A549 (cell line): ENCODE data around the gene GATA5. TPM values are rescaled to one million over a fixed set of nuclear protein-coding genes. Genes with fewer than 3 reads are reported as not detected.

ENCODE experiments used
- ATAC-seq, 2 experiments: fragments of 200-7000 bp in 1 of 2; fragments of >200 bp in 1 of 2; cut with Nextera tagmentation in 1 of 2; cut with Tn5 transposase in 1 of 2; 3 replicates each; pipeline versions ENCODE4 v1.8.0 to v1.9.1; 2018 to 2020; ENCODE audit warnings: mild to moderate bottlenecking in 1 of 2, moderate library complexity in 1 of 2
- CTCF ChIA-PET: fragments of 300-600 bp; sonication (Branson Sonifier 250); formaldehyde crosslinking; extraction: SDS; loops from one replicate; lab custom pipeline; 2021; ENCODE audit warnings: antibody characterized with exemption, inconsistent platforms; lab: Yijun Ruan, JAX
- POLR2A ChIA-PET: fragments of 350-600 bp; formaldehyde crosslinking; extraction: SDS; loops from one replicate; lab custom pipeline; 2021; ENCODE audit warnings: antibody characterized with exemption, inconsistent platforms; lab: Yijun Ruan, JAX
- DNase-seq, 2 experiments: peaks; one replicate each; pipeline versions ENCODE4 v3.0.0 to v3.0.0-alpha.2; 2011 to 2016; ENCODE audit warnings: low read depth in 1 of 2, low spot score in 1 of 2
- FAIRE-seq: peaks from 2 replicates; lab custom pipeline; 2011; peaks lifted over from hg19 to GRCh38; lab: Jason Lieb, UNC
- H3K27ac ChIP-seq, 2 experiments: fragments of >200 bp; sonication (Bioruptor Twin); formaldehyde crosslinking; 3 replicates each; pipeline ENCODE4 v1.5.1; 2016 to 2017
- H3K4me1 ChIP-seq: fragments of >200 bp; sonication (Bioruptor Twin); formaldehyde crosslinking; 3 replicates; pipeline ENCODE4 v1.6.1; 2016
- H3K4me2 ChIP-seq: fragments of >200 bp; sonication (Bioruptor Twin); formaldehyde crosslinking; 3 replicates; pipeline ENCODE4 v1.6.1; 2016
- H3K4me3 ChIP-seq: fragments of >200 bp; sonication (Bioruptor Twin); formaldehyde crosslinking; 3 replicates; pipeline ENCODE4 v1.5.1; 2016
- H3K9me3 ChIP-seq: fragments of >200 bp; sonication (Bioruptor Twin); formaldehyde crosslinking; 3 replicates; pipeline ENCODE4 v1.6.1; 2016
- CBX2 ChIP-seq: fragments of 200-600 bp; sonication (generic); IDR thresholded peaks from 2 replicates; pipeline ENCODE4 v1.6.1; 2016; ENCODE audit warnings: low read depth, mild to moderate bottlenecking, borderline replicate concordance
- CBX8 ChIP-seq: fragments of 200-600 bp; sonication (generic); IDR thresholded peaks from 2 replicates; pipeline ENCODE4 v1.6.1; 2016
- CHD2 ChIP-seq: fragments of 150-350 bp; IDR thresholded peaks from 2 replicates; pipeline ENCODE4 v1.6.1; 2014; ENCODE audit warnings: low read length; ENCODE audit not compliant: partially characterized antibody
- ESRRA ChIP-seq: fragments of 150-350 bp; IDR thresholded peaks from 2 replicates; pipeline ENCODE4 v1.6.1; 2014; ENCODE audit warnings: mild to moderate bottlenecking, low read length, borderline replicate concordance
- FOSB ChIP-seq: fragments of 250-450 bp; sonication (Bioruptor Pico); IDR thresholded peaks from 2 replicates; pipeline ENCODE4 v1.5.0; 2020; ENCODE audit warnings: mild to moderate bottlenecking, moderate library complexity
- FOSL2 ChIP-seq, 2 experiments: fragments of 450-650 bp in 1 of 2; fragments of >200 bp in 1 of 2; sonication (Bioruptor Twin) in 1 of 2; formaldehyde crosslinking; IDR thresholded peaks; 2 replicates each; pipeline versions ENCODE4 v1.5.0 to v1.6.1; 2016 to 2020; ENCODE audit warnings: mild to moderate bottlenecking in 1 of 2, moderate library complexity in 1 of 2
- GATA3 ChIP-seq: IDR thresholded peaks from 2 replicates; pipeline ENCODE4 v1.6.1; 2012; ENCODE audit warnings: borderline replicate concordance
- HDAC2 ChIP-seq: fragments of 200-600 bp; sonication (generic); IDR thresholded peaks from 2 replicates; pipeline ENCODE4 v1.6.1; 2016
- HOXB13 ChIP-seq: fragments of 250-450 bp; sonication (Bioruptor Pico); IDR thresholded peaks from 2 replicates; pipeline ENCODE4 v1.5.0; 2020; ENCODE audit warnings: low read depth, mild to moderate bottlenecking, moderate library complexity
- HOXB5 ChIP-seq: fragments of 250-450 bp; sonication (Bioruptor Pico); IDR thresholded peaks from 2 replicates; pipeline ENCODE4 v1.5.0; 2020; ENCODE audit warnings: mild to moderate bottlenecking, moderate library complexity
- JUNB ChIP-seq: fragments of >200 bp; sonication (Bioruptor Twin); formaldehyde crosslinking; IDR thresholded peaks from 2 replicates; pipeline ENCODE4 v1.6.1; 2016
- MYC ChIP-seq: IDR thresholded peaks from 2 replicates; pipeline ENCODE4 v1.6.1; 2012; ENCODE audit warnings: mild to moderate bottlenecking, inconsistent platforms, low read length, improper control_type of control experiment, borderline replicate concordance
- NFE2L2 ChIP-seq: fragments of 150-350 bp; conservative IDR thresholded peaks from 2 replicates; pipeline ENCODE4 v1.6.1; 2014; ENCODE audit warnings: low read length
- PHF8 ChIP-seq: fragments of 200-600 bp; sonication (generic); IDR thresholded peaks from 2 replicates; pipeline ENCODE4 v1.6.1; 2016; ENCODE audit warnings: low read depth, mild to moderate bottlenecking, antibody characterized with exemption, moderate library complexity, borderline replicate concordance
- RARB ChIP-seq: fragments of 250-450 bp; sonication (Bioruptor Pico); IDR thresholded peaks from 2 replicates; pipeline ENCODE4 v1.8.0; 2021; ENCODE audit warnings: mild to moderate bottlenecking, moderate library complexity
- RCOR1 ChIP-seq: fragments of 150-350 bp; IDR thresholded peaks from 2 replicates; pipeline ENCODE4 v1.6.1; 2014; ENCODE audit warnings: antibody characterized with exemption, low read length, low read depth
- RFX5 ChIP-seq: fragments of 450-650 bp; IDR thresholded peaks from 2 replicates; pipeline ENCODE4 v1.7.1; 2014; ENCODE audit warnings: antibody characterized with exemption, mild to moderate bottlenecking, moderate library complexity
- ZC3H11A ChIP-seq: fragments of 450-650 bp; IDR thresholded peaks from 2 replicates; pipeline ENCODE4 v1.6.1; 2014; ENCODE audit warnings: antibody characterized with exemption, mild to moderate bottlenecking
- ZFP36 ChIP-seq: fragments of 450-650 bp; IDR thresholded peaks from 2 replicates; pipeline ENCODE4 v1.6.1; 2014; ENCODE audit warnings: borderline replicate concordance; ENCODE audit not compliant: partially characterized antibody
- ZNF302 ChIP-seq: fragments of 250-450 bp; sonication (Bioruptor Pico); IDR thresholded peaks from 2 replicates; pipeline ENCODE4 v1.9.0; 2021; ENCODE audit warnings: inconsistent platforms, mild to moderate bottlenecking, moderate library complexity
- ZSCAN20 ChIP-seq: fragments of 250-450 bp; sonication (Bioruptor Pico); IDR thresholded peaks from 2 replicates; pipeline ENCODE4 v1.8.0; 2022; ENCODE audit warnings: mild to moderate bottlenecking, moderate library complexity
- WGBS: methylation state at CpG from one replicate; pipeline ENCODE4 v1.1.6; 2017; ENCODE audit errors: missing lambda C conversion rate; 5-methylcytosine and 5-hydroxymethylcytosine counted together
- polyA plus RNA-seq, 4 experiments: library from polyadenylated mRNA; depleted of rRNA in 3 of 4; stranded (reverse); fragments of >200 nt; fragmentation: RNase III in 1 of 4; extraction: RNeasy Plus Mini Kit Qiagen cat#74134 plus additional on column Dnase treatment in 1 of 4; gene quantifications; 2 replicates in 3 of 4; 3 replicates in 1 of 4; pipeline ENCODE4 v1.2.3, GENCODE V29; 2011 to 2017
- TF ChIP-seq, protein P1 (sequence below): fragments of >200 bp; sonication (Bioruptor Twin); formaldehyde crosslinking; IDR thresholded peaks from 3 replicates; pipeline ENCODE4 v1.5.1; 2016
- TF ChIP-seq, protein P2 (sequence below): IDR thresholded peaks from 2 replicates; pipeline ENCODE4 v1.6.1; 2012

GATA5 gene
- polyA plus RNA-seq, 2 of the 4 experiments (the other 2 are of a cell fraction), result 0.21 to 0.72 TPM

DNA sequence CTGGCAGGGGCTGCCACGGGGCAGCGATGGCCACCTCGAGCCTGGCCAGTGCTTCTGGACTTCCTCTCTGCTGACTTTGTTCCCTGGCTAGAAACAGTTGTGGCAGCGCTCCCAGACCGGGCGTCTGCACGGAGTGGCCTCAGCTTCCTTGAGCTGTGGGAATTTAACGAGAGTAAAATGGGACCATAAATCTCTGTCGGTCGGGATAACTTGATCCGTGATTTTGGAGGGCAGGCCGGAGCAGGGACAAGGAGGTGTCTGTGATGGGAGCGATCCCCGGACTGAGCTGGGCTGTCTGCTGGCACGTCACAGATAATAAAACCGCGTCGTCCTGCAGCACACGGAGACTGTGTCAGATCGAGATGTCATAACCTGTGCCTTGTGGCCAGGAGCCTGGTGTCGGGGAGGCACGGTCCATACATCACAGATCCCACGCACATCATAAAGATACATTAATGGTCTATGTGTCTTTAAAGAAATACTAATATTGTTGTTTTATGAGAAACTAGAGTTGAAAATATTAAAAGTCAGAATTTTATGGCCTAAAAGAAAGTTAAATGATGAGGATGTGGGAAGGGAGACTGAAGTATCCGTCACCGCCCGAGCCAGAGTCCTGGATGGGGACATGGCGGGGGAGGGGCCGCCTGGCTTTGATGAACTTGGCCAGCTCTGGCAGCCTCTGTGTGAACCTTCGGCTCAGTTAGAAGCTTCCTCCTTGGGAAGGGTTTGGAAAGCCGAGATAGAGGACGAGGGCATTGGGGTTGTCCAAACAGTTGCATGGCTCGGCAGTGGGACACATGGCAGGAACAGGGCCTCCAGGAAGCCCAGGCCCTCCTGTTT, 41.9 kb downstream of the GATA5 start:
- 70% methylated on average over 29 of the region's 32 CpGs for WGBS
- Histone ChIP-seq H3K4me2 (no peak overlapping the region), H3K27ac (no peak overlapping the region), H3K9me3 (peaks cover 8% of the 10 kb centered on the region; the same call in 1 of the 3 replicates)
- DNase-seq, result no peak
- FAIRE-seq, result no peak
- no peak for ATAC-seq
- TF ChIP-seq FOSL2 (IDR thresholded peaks at IDR 0.05) (no peak), FOSL2 (CRISPR knock-in tag; IDR thresholded peaks at IDR 0.05) (no peak), ZSCAN20 (no peak), GATA3 (no peak), RARB (CRISPR knock-in tag) (no peak), CBX2 (no peak), HOXB5 (CRISPR knock-in tag) (no peak), MYC (no peak), ESRRA (no peak), CBX8 (no peak), JUNB (no peak), NFE2L2 (no peak), FOSB (CRISPR knock-in tag) (no peak)
- TF ChIP-seq, all 56 proteins: peak for 0
- no peak overlapping the region for H3K4me3 ChIP-seq
- POLR2A ChIA-PET, result no interaction called here
- CTCF ChIA-PET, result interaction anchor here (0.6 to 1.9 kb wide), 4 partner anchors 23 to 183 kb away, joined by 3 to 5 read pairs (median 4); no protein-coding TSS in a partner anchor
- H3K4me1 ChIP-seq, result no peaks in the 10 kb centered on the region

DNA sequence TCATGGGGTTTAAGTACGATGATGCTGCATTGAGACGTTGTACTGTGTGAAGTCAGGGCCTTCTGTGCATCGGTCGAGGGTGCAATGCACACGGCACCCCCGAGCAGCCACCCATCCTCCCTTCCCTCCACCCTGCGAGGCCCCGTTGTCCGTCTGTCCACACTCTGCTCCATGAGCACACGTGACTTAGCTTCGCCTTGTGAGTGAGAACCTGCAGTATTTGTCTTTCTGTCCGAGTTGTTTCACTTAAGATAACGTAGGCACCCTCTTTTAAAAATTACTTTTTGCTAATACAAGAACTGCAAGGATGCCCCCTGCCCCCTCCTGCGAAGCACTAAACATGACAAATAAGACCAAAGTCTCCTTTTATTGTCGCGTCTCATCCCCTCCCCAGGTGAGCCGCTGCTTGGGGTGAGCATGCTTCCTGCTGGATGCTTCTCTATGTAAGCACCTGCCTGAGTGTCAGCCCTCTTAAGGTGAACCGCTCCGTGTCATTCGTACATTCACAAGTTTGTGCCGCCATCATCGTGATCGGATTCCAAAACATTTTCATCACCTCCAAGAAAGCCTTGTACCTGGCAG, 44.8 kb downstream of the GATA5 start:
- H3K4me3 ChIP-seq, result no peak overlapping the region
- CTCF ChIA-PET, result interaction anchor here (1.3 to 3.0 kb wide), 2 partner anchors 19 to 20 kb away, joined by 4 to 14 read pairs; no protein-coding TSS in a partner anchor
- DNase-seq, result no peak
- TF ChIP-seq ZNF302 (CRISPR knock-in tag) (no peak), PHF8 (no peak), RARB (CRISPR knock-in tag) (no peak), GATA3 (no peak), HOXB13 (no peak), CHD2 (no peak), ZC3H11A (no peak), RFX5 (no peak), RCOR1 (no peak), ZFP36 (no peak), HDAC2 (no peak)
- TF ChIP-seq, protein P1, sequence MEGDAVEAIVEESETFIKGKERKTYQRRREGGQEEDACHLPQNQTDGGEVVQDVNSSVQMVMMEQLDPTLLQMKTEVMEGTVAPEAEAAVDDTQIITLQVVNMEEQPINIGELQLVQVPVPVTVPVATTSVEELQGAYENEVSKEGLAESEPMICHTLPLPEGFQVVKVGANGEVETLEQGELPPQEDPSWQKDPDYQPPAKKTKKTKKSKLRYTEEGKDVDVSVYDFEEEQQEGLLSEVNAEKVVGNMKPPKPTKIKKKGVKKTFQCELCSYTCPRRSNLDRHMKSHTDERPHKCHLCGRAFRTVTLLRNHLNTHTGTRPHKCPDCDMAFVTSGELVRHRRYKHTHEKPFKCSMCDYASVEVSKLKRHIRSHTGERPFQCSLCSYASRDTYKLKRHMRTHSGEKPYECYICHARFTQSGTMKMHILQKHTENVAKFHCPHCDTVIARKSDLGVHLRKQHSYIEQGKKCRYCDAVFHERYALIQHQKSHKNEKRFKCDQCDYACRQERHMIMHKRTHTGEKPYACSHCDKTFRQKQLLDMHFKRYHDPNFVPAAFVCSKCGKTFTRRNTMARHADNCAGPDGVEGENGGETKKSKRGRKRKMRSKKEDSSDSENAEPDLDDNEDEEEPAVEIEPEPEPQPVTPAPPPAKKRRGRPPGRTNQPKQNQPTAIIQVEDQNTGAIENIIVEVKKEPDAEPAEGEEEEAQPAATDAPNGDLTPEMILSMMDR, result no peak
- TF ChIP-seq, protein P2, sequence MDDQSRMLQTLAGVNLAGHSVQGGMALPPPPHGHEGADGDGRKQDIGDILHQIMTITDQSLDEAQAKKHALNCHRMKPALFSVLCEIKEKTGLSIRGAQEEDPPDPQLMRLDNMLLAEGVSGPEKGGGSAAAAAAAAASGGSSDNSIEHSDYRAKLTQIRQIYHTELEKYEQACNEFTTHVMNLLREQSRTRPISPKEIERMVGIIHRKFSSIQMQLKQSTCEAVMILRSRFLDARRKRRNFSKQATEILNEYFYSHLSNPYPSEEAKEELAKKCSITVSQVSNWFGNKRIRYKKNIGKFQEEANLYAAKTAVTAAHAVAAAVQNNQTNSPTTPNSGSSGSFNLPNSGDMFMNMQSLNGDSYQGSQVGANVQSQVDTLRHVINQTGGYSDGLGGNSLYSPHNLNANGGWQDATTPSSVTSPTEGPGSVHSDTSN, result no peak
- TF ChIP-seq, all 56 proteins: peak for 0
- no peak overlapping the region for H3K4me2 ChIP-seq
- ATAC-seq, result no peak
- WGBS, result 61% methylated on average over 23 of the region's 23 CpGs
- H3K4me1 ChIP-seq, result no peaks in the 10 kb centered on the region
- no peak overlapping the region for H3K27ac ChIP-seq
- no peaks in the 10 kb centered on the region; the same call in 2 of the 3 replicates for H3K9me3 ChIP-seq
- POLR2A ChIA-PET, result no interaction called here
- no peak for FAIRE-seq
